NCI-H2196 treated with DMSO at 0.1 percent for 48 hours (cell line): Measurements from ENCODE around the gene CEP112.

Source experiments
- DNase-seq: peaks from one replicate; lab custom pipeline; 2025; ENCODE audit not compliant: unreplicated experiment; lab: John Stamatoyannopoulos, UW

Gene CEP112

DNA sequence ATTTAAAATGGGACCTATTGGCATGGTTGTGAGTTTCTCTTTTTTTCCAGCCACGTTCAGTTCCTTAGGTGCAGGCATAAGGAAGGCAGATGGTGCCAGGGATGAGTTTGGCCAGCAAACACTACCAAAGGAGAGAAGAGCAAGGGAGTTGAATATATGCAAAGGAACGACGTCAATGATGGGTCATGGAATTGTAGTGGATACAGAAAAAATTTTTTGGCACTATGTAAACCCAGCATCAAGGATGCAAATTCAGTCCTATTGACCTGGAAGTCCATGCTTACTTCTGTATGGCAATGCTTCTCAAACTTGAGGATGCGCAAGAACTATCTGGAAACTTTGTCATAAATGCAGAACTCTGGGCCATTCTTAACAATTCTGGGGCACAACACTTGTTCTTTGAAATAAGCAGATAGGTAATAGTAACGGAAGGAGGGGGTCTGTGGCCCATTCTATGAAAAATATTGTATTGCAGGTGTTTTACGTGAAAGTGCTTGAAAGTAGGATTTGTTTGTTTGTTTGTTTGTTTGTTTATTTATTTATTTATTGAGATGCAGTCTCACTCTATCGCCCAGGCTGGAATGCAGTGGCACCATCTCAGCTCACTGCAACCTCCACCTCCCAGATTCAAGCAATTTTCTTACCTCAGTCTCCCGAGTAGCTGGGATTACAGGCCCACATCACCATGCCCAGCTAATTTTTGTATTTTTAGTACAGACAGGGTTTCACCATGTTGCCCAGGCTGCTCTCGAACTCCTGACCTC, 19.3 kb upstream of the CEP112 start:
- DNase-seq: no peak

DNA sequence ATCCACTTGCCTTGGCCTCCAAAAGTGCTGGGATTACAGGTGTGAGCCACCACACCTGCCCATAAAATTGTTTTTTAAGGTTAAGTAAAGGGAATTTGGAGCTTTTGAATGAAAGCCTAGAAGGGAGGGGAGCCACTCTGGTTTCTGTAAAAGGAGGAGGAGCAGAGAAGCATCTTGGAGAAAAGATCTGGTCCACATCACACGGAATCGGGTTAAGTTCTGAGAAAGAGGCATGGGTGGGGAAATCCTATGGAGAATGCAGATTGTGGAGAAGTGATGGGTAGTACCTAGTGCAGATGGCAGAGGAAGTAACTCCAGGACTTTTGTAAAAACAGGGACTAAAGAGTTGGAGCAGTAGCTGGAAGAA, 18.3 kb upstream of the CEP112 start:
- no peak for DNase-seq

GRCh38 chr17:66207936-66208335, 16.0 kb upstream of the CEP112 start:
- DNase-seq: no peak

DNA sequence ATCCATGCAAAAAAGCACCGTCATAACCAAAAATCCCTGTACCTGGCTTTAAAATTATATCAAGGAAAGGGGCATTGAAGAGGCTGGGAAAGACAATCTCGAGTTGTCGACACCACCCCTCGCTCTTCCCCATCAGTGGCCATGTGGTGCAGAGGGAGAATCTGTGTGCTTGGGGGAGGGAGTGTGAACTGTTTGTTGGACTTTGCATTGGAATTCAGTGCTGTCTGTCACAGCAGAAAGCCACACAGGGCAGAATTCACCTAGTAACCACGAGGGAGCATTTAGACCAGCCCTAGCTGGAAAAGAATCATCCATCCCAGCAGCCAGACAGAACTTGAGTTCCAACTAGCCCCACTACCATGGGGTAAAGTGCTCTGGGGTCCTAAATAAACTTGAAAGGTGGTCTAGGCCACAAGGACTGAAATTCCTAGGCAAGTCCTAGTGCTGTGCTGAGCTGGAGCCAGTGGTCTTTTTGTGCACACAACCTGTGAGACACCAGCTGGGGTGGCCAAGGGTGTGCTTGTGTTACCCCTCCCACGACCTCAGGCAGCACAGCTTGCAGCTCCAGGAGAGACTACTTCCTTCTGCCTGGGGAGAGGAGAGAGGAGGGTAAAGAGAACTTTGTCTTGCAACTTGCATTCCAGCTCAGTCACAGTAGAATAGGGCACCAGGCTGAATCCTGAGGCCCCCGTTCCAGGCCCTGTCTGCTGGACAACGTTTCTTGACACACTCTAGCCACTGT, 11.5 kb upstream of the CEP112 start:
- no peak for DNase-seq

- DNase-seq: peak; percentile 27
These were observed 8.8 kb upstream of the CEP112 start for GRCh38 chr17:66200685-66201092.

GRCh38 chr17:66198242-66198641, 6.3 kb upstream of the CEP112 start:
- DNase-seq: no peak

DNA sequence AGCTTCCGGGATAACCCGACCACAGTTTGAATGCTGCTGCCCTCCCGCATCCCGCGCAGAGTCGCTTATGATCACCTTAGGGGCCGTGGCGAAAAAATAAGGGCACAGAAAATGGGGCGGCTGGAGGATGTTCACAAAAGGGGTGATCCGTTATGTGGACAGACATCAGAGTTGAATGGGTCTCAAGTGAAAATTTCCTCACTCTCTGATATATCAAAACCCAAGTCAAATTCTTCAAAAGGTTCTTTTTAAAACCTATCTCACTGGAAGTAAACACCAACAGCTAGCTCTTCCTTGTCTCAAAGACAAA, 400 bp upstream of the CEP112 start:
- no peak for DNase-seq

DNA sequence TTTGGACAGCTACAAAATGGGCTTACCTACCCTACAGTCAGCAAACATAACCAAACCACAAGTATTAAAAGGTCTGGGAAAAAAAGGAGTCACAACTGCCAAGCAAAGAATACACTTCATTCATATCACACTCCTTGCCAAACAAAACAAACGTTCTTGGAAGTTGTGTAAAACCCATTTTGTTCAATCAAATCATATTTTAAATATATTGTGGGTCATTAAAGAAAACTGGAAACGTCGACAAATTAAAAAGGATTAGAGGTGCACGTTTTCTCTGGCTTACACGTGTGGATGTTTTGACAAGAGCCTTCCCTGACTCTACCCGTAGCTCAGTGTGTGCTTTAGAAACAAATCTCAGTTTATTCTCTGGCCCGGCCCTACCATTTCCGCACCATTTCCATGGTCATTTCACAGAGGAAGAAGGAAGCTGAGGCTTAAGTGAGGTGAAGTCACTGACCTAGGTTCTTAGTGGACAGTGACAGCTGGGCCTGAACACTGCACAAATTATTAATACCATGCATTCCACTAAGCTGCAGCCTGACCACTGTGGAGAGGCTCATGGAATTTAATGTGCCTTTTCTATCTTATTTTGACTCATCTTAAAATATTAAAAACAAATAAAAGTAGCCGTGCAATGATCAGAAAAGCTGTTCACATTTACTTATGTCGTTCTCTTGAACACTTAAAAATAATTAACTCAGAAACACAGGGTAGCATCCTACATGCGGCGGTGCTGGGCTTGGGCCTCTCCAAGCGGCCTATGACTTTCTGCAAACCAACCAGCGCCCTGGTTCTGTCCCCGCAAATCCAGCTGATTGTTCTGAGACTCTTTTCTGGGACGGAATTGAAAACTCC, 968 bp downstream of the CEP112 start:
- DNase-seq: no peak

GRCh38 chr17:66187718-66188117, 4.2 kb downstream of the CEP112 start:
- no peak for DNase-seq

GRCh38 chr17:66185862-66186261, 6.1 kb downstream of the CEP112 start:
- DNase-seq: no peak

GRCh38 chr17:66184392-66184791, 7.5 kb downstream of the CEP112 start:
- DNase-seq: no peak

DNA sequence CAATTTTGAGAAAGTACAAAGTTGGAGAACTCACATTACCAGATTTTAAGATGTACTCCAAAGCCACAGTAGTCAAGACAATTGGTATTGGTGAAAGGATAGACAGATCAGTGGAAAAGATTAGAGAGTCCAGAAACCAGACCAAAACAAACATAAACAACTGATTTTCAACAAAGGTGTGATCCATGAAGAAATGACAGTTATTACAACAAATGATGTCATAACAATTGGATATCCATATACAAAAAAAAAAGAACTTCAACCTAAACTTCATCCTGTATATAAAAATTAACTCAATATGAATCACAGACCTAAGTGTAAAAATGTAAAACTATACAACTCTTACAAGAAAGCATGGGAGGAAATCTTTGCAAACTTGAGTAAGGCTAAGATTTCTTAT, 8.4 kb downstream of the CEP112 start:
- no peak for DNase-seq

DNA sequence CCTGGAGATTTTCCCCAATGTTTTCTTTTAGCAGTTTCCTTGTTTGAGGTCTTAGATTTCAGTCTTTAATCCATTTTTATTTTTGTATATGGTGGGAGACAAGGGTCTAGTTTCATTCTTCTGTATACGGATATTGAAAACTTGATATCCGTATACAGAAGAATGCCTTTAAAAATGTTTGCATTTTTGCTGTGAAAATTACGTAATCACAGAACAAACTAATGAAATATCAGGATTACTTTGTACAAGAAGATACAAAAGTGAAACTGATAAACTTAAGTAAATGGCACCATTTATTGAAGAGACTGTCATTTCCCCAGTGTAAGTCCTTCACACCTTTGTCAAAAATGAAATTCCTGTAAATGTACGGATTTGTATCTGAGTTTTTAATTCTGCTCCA, 13.3 kb downstream of the CEP112 start:
- DNase-seq: no peak

DNA sequence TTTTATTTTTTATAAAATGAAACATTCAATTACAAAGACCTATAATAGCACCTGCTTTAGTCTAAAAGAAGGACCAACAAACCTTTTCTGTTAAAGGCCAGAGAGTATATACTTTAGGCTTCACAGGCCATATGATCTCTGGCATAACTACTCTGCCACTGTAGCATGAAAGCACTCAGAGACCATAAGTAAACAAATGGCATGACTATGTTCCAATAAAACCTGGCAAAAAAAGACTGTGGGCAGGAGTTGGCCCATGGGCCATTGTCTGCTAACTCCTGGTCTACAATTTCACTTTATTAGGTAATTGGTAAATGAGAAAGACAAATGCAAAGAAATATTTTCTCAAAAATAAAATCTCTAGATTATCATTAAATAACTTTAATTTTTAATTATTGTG, 14.9 kb downstream of the CEP112 start:
- peak; percentile 77 for DNase-seq

GRCh38 chr17:66175892-66176291, 16.0 kb downstream of the CEP112 start:
- no peak for DNase-seq

DNA sequence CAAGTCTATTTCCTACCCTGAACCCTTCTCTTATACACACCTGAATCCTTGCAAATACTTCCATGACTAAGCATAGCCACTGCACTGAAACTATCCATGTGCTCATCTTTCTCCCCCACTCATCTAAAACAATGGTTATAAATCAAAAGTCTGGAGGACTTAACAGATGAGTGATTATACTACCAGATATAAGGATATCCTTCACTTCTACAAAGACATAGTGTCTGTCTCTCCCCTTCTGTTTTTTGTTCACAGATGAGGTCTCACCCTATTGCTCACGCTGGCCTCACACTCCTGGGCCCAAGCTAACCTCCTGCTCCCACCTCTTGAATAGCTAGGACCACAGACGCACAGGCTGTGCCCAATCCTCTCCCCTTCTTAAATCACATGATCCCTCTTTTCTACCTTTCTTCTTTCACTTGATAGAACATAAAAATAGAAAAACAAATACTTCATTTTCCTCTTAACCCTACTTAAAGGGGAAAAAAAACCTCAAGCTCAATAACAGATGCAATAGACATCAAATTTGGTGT, 19.2 kb downstream of the CEP112 start:
- DNase-seq: no peak

DNA sequence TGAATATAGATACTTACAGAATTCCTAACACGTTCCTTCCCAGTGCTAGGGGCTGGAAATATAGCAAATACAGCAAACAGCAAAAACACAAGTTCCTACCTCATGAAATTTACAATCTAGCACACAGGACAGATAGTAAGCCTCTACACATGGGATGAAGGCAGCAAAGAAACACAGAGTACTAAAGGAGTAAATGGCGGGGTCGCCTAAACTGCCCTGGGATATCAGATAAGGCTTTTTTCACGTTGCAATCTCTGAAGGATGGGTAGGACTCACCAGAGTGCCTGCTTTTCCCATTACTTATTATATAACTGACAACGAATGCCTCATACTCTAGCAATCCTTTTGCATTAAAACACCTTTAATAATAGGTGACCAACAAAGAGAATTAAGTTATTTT, 19.8 kb downstream of the CEP112 start:
- no peak for DNase-seq

DNA sequence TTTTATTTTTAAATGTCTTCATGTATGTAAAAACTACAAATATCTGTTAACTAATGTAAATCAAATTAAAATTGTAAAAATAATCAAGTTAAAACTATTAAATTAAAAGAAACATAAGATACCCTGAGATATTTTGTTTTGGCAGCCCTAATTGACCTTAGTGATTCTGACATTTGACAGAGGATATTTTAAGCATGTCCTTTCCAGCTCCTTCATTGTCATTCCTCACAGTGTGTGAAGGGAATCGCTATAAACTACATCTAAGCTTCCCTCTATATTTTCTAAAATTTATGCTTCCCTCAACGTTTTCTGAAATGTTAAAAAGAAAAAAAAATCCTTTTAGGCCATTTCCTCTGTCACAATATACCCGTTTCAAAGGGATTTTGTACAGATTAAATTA, 20.2 kb downstream of the CEP112 start:
- no peak for DNase-seq

- no peak for DNase-seq
These were observed 20.8 kb downstream of the CEP112 start for GRCh38 chr17:66171172-66171571.

- no peak for DNase-seq
These were observed 22.1 kb downstream of the CEP112 start for GRCh38 chr17:66169839-66170238.

DNA sequence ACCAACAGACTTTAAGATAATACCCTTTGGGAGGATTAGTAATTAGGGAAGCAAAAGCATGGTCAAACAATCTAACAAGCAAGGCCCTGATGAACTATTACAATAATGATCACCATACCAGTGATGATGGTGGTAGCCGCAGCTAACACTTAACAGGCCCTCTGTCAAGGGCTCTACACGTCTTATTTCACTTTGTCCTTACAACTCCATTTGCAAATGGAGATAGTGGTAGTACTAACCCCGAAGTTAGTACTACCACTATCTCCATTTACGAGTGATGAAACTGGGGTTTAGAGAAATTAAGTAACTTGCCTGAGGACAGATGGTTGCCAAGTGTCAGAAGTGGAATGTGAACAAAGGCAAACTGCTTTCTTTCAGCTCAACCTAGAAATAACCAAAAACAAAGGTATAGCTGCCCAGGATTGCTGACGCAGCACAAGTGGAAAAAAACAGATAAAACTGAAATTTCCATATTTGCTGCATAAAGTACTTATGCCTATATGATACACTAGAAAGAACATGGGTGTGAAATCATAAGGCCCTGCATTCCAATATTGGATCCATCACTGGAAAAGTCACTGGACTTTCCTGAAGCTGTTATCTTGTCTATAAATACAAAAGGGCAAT, 24.6 kb downstream of the CEP112 start:
- no peak for DNase-seq
